ENCODE data around the gene MYH9.

The MYH9 gene

DNA sequence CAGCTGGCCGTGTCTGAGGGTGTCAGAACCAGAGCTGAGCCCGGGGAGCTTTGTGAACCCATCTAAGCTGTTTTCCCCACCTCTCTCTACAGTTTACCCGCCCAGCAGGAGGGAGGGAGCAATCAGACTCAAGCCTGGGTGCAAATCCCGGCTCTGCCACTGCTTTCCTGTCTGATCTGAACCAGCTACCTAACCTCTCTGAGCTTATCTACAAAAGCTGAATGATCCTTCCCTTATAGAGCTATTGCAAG lies 148.7 kb downstream of the MYH9 start:
- peak; percentile 21 for DNase-seq

GRCh38 chr22:36238373-36239149 lies 149.2 kb downstream of the MYH9 start:
- DNase-seq = peak; percentile 36

DNA sequence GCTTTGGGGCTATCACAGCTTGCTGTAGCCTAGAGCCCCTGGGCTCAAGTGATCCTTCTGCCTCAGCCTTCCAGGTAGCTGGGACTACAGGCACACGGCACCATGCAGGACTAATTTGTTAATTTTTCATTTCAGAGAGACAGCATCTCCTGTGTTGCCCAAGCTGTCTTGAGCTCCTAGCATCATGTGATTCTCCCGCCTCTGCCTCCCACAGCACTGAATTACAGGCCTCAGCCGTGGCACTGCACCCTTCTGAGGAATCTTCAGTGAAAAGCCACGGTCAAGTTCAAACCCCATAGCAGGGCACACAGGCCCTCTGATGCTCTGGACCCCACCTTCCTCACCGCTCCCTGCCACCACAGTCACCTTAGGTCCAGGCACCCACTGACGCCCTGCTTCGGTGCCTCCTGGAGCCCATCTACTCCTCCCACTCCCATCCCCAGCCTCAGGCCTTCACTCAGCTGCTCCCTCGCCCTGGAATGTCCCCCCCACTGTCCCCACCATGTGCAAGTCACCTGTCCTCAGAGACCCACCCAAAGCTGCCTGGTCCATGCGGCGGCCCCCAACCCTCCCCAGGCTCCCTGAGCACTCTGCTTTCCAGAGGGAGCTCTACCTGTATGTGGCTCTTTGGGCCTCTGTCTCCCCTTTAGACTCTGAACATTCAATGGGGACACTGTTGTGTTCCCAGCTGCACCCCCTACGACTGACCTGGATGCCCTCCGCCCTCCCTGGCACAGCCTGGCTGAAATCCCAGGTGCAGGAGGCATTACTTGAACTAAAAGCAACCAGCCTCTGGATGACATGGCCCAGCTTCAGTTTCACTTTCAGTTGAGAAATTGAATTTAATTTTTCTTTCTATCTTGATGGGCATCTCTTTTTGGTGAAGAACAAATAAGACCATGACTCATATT lies 150.1 kb downstream of the MYH9 start:
- DNase-seq = peak; percentile 32

DNA sequence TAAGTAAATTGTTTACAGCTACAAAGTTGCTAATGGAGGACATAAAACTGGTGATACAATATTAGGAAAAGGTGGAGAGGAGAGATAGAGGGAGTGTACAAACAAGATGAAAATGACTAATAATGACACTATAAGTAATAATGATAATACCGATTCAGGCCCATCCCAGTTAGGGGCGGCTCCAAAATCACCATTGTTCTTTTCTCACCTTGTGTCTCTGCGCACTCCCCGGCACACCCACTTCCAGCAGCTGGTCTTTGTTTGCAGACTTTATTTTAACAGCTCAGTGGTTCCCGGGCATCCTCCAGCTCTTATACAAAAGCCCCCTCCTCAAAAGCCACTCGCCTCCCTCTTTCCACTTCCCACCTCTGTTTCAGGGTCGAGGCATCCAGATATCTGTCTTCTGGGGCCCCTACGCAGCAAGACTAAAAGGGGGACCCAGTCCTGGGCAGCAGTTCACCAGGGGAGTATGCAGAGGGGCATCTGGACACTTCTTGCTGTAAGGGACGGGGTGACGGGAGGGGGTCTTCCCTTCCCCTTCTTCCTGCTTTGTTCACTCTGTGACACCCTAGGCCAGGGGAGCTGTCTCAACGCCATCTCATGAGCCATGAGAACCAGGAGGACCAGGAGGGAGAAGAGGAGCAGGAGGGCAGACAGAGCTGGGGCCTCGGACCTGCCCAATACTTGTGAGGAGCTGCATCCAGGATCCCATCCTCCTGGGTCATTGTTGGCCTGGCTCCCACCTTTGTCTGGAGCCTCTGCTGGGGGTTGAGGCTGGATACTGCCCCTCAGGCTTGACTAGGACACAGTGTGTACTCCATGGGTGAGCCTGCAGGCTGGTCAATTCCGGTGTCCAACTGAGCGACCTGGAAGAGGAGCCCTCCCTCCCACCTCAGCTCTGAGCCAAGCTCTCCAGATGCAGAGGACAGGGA lies 151.1 kb downstream of the MYH9 start:
- no peak for DNase-seq

DNA sequence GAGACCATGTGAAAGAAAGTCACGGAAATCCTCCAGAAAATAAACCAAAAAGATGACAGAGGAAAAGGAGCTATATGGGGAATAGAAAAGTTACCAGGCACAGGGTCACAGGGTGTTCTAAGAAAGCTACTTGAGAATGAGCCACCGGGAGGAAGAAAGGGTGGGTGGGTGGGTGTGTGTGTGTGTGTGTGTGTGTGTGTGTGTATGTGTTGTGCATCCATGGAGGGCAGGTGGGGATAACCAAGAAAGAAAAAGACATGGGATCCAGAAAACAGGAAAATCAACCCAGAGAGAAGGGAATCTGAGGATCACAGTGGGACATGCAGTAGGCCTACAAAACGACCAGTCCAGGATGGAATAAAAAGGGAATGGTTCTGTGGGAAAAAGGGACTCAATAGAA lies 152.2 kb downstream of the MYH9 start:
- DNase-seq = no peak

- DNase-seq = no peak
These were observed 152.8 kb downstream of the MYH9 start for GRCh38 chr22:36234919-36235318.

DNA sequence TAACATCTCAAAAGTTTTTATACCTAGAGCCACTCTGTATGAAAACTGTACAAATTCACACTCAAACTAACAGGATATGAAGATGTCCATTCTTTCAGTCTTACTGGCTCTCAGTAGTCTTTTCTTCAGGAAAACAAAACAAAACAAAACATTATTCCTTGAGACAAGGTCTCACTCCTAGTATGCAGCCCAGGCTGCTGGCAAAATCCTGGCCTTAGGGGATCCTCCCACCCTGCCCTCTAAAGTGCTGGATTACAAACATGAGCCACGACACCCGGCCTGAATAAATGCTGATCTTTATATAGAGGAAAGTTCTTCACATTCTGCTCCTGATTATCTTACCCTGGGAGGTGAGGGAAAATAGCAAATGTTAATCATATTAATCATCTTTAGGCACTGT lies 153.6 kb downstream of the MYH9 start:
- DNase-seq = no peak

DNA sequence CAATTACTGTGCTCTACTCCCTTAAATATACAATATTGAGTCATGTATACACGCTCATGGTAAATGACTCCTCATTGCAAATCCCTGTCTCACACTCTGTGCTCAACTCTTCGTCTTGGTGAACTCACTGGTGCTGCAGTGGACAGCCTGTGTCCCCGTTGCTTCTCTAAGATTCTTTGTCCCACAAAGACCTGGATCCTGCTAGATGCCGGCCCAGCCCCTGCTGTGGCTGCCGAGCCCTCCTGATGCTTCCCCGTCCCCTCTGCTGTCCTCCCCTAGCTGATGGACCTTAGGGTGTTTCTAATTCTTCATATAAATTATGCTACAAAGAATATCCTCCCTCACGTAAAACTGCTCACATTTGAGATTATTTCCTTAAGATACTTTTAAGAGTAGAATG lies 154.0 kb downstream of the MYH9 start:
- no peak for DNase-seq

DNA sequence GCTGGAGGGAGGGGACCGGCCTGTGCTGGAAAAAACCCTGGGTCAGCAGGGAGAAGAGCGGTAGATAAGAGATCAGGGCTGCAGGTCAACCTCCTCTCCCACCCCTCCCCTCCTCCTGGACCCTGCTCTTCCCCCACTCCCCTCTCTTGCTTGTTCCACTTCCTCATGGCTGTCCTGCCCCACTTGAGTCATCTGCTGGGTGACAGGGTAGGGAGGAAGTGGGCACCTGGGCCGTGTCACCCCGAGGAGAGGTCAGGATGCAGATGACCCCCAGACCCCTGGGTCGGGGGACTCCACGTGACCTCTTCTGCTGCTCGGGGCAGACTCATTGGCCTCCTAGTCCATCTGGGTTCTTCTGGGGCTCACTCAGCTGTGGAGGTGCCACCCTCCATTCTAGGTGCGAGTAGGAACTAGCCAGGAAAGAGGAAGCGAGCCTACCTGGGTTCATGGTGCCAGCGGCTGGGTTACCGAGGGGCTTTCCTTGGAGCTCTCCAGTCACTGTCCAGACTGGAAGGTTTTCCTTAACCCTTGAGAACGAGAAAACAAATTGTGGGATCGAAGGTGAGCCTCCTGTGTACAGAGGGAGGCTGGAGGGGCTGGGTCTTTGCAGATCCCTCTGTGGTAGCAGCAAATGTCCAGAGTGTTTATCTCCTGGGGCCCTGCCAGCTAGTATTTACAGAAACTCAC lies 154.9 kb downstream of the MYH9 start:
- DNase-seq = no peak
